Measurements from ENCODE around the gene PRRT4.

- TF ChIP-seq CHD2 (IDR thresholded peaks at IDR 0.05; ENCODE audit: low read depth, low read length) (no peak), TSC22D2 (CRISPR knock-in tag; IDR thresholded peaks at IDR 0.05; ENCODE audit: borderline replicate concordance) (no peak), ZBTB33 (CRISPR knock-in tag; IDR thresholded peaks at IDR 0.05) (no peak), POLR2AphosphoS2 (IDR thresholded peaks at IDR 0.05; ENCODE audit: low read depth, low read length) (no peak), HIC2 (CRISPR knock-in tag; IDR thresholded peaks at IDR 0.05; ENCODE audit: low read depth) (no peak), ZNF619 (CRISPR knock-in tag; IDR thresholded peaks at IDR 0.05) (no peak), FOXJ3 (CRISPR knock-in tag; IDR thresholded peaks at IDR 0.05; ENCODE audit: borderline replicate concordance) (no peak), POLR2A (IDR thresholded peaks at IDR 0.05; ENCODE audit: insufficient read depth in 1 of 2, low read depth in 2 of 2, low read length in 2 of 2) (no peak), NRL (CRISPR knock-in tag; IDR thresholded peaks at IDR 0.05; ENCODE audit: borderline replicate concordance) (no peak), ATF2 (CRISPR knock-in tag; IDR thresholded peaks at IDR 0.05) (no peak), PHF8 (CRISPR knock-in tag; IDR thresholded peaks at IDR 0.05) (no peak), KDM5B (CRISPR knock-in tag; IDR thresholded peaks at IDR 0.05; ENCODE audit: borderline replicate concordance) (no peak), ZNF773 (CRISPR knock-in tag; IDR thresholded peaks at IDR 0.05; ENCODE audit: borderline replicate concordance) (no peak)
Measured at GRCh38 chr7:128309976-128310375, 51.5 kb downstream of the PRRT4 start.

Data from HepG2 (cell line).